Fibroblast of skin of right quadriceps (primary cell): ENCODE data around the gene MTX1.
"Not testable (repeated sequence)": the region's sequence is repeated elsewhere in the genome, so short reads cannot be mapped to it uniquely, and the experiment has no call there.

Experiments used
- DNase-seq: peaks from one replicate; pipeline ENCODE4 v3.0.0-alpha.2; 2013

MTX1 gene

DNA sequence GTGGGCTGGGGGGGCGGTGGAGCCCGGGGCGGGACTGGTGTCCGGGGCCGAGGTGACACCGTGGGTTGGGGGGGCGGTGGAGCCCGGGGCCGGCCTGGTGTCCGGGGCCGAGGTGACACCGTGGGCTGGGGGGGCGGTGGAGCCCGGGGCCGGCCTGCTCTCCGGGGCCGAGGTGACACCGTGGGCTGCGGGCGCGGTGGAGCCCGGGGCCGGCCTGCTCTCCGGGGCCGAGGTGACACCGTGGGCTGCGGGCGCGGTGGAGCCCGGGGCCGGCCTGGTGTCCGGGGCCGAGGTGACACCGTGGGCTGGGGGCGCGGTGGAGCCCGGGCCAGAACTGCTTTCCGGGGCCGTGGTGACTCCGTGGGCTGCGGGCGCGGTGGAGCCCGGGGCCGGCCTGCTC, 18.6 kb upstream of the MTX1 start:
- not testable (repeated sequence) for DNase-seq

DNA sequence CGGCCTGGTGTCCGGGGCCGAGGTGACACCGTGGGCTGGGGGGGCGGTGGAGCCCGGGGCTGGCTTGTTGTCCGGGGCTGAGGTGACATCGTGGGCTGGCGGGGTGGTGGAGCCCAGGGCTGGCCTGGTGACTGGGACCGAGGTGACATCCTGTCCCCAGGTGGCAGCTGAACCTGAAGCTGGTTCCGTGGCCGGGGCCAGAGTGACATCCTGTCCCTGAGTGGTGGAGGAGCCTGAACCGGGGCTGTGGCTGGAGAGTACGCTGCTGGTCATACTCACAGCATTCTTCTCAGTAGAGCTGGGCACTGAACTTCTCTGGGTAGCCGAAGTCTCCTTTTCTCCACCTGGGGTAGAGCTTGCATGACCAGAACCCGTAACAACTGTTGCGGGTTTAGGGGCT, 16.6 kb upstream of the MTX1 start:
- no peak for DNase-seq

- no peak for DNase-seq
These were observed 15.9 kb upstream of the MTX1 start for GRCh38 chr1:155192346-155193274.

DNA sequence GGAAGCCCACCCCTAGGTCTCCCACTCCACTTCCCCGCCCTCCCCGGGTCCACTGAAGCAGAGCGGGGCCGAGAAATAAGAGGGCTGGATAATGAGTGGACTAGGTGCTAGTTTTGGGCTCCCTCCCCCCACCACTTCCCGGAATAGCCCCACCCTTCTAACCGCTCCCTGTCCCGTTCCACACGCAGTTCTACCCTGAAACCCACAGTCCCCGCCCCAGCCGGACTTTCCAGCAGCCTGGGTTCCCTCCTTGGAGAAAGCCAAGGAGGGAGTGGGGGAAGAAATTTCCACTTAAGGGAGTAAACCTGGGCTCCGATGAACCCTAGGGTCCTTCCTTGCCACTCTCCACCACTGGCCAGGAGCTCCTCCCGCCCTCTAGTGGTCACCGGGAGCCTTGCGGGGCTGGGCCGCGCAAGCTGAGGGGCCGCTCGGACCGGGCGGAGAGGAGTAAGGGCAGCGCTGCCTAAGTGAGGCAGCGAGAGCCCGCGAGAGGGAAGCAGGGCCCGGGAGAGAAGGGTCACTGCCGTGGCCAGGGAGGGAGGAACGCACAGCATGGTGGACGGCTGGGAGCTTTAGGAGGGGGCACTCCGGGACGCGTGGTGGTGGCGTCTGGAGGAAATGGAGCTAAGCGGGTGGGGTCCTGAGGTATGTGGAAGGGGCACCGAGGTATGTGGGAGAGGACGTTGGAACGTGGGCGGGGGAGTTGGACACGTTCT, 15.1 kb upstream of the MTX1 start:
- peak; percentile 91 for DNase-seq

DNA sequence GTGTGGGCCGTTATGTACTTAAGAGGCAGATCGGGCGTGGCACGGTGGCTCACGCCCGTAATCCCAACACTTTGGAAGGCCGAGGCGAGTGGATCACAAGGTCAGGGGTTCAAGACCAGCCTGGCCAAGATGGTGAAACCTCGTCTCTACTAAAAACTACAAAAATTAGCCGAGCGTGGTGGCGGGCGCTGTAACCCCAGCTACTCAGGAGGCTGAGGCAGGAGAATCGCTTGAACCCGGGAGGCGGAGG, 14.6 kb upstream of the MTX1 start:
- DNase-seq, result not testable (repeated sequence)

- no peak for DNase-seq
These were observed 13.0 kb upstream of the MTX1 start for GRCh38 chr1:155195201-155196102.

- DNase-seq, result no peak
These were observed 12.2 kb upstream of the MTX1 start for GRCh38 chr1:155196103-155196892.

GRCh38 chr1:155196893-155197638, 11.4 kb upstream of the MTX1 start:
- DNase-seq, result no peak

- no peak for DNase-seq
These were observed 10.5 kb upstream of the MTX1 start for GRCh38 chr1:155197901-155198546.

- DNase-seq, result no peak
These were observed 10.0 kb upstream of the MTX1 start for GRCh38 chr1:155198547-155198906.

DNA sequence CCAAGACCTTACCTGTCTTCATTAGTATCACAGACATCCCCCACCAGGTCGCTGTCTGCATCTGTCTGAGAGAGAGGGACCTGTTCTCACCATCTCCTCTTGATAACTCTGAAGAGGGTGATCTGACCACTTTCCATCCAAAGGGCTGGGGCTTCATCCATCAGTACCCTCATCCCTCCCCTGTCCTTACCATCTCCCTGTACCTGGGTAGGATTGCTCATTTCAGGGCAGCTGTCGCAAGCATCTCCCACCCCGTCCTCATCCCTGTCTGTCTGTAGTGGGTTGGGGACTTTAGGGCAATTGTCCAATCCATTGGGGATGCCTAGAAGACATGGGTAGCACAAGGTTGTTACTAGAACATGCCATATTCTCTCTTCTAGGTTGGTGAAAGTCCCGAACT, 8.7 kb upstream of the MTX1 start:
- DNase-seq, result no peak

DNA sequence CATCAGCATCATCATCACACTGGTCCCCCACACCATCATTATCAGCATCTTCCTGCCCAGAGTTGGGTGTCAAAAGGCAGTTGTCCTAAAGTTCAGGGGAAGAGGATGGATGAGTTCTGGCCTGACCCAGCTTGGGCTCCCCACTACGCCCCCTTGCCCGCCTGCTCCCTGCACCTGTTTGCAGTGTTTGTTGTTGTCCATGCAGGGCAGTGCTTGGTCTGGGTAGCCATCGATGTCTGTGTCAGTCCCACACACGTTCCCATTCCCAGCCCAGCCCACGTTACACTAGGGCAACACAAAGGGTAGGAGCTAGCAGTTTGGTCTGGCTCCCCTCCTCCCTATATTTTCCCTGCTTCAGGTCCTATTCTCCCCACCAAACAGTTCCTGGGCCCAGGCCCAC, 7.6 kb upstream of the MTX1 start:
- no peak for DNase-seq

DNA sequence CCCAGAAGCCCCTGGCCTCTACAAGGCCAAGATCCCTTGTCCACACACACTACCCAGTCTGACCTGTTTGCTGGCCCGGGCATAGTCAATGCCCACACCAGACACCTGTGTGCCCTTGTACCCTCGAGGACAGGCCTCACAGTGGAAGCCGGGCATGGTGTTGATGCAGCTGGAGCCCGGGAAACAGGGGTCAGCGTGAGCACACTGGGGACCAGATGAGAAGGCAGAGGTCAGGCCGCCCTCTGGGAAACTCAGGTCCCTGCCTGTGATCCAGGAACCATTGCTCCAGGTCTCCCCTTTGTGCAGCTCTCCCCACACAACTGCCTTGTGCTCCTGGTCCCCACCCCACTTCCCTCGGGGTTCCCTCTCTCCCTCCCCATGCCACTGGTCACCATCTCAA, 6.3 kb upstream of the MTX1 start:
- DNase-seq, result no peak

- no peak for DNase-seq
These were observed 5.6 kb upstream of the MTX1 start for GRCh38 chr1:155202731-155203515.

- no peak for DNase-seq
These were observed 3.5 kb upstream of the MTX1 start for GRCh38 chr1:155205035-155205434.

DNA sequence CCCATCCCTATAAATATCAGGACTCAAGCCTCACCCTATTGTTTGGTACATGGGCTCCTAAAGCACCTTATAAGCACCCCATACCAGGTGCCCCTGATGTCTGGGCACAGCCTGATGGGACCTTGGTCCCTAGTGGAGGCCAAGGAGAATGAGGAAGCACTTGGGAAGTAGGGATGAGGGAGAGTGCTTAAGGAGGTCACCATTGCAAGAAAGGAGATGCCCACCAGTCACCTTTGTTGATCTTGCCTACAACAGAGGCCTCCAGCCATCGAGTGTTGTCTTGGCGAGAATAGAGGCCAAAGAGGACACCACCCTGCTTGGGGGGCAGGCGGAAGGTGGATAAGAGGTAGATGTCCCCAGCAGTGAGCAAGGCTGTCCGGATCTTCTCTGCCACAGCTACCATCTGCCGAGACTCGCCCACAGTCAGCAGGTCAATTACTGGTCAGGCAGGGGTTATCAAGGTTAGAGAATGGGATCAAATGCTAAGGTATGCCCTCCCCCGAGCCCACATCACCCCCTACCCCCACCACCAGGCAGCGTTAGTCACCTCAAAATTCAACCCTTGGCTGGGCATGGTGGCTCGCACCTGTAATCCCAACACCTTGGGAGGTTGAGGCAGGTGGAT, 2.4 kb upstream of the MTX1 start:
- no peak for DNase-seq

GRCh38 chr1:155206891-155207805, 1.3 kb upstream of the MTX1 start:
- DNase-seq, result peak; percentile 78

GRCh38 chr1:155207806-155208540, 522 bp upstream of the MTX1 start, which contains the start of gene THBS3:
TSS of gene THBS3 (minus strand) at chr1:155207897. CDS start at chr1:155207876, 21 bp downstream.
- DNase-seq, result peak; percentile 42
